Endothelial cell of umbilical vein (primary cell): ENCODE measurements around the gene KRT34.

ENCODE experiments used
- CTCF ChIP-seq, 2 donors: IDR thresholded peaks; 1 replicate in 1 of 2; 2 replicates in 1 of 2; pipeline ENCODE4 v1.5.1; 2011; ENCODE audit warnings: low read length in 2 of 2, mild to moderate bottlenecking in 2 of 2, moderate library complexity in 2 of 2, control low read depth in 1 of 2, inconsistent platforms in 1 of 2, low read depth in 1 of 2; ENCODE audit not compliant: insufficient read depth in 1 of 2; ENCODE audit errors: extremely low read depth in 1 of 2
- EZH2 ChIP-seq: IDR thresholded peaks from 2 replicates; pipeline ENCODE4 v1.6.1; 2012; ENCODE audit warnings: borderline replicate concordance, low read depth, mild to moderate bottlenecking, moderate library complexity, low read length, inconsistent platforms; ENCODE audit not compliant: severe bottlenecking
- JUN ChIP-seq: IDR thresholded peaks from 2 replicates; pipeline ENCODE4 v1.6.1; 2011; ENCODE audit warnings: borderline replicate concordance, low read depth; ENCODE audit not compliant: insufficient read length, insufficient read depth
- MAX ChIP-seq: IDR thresholded peaks from 2 replicates; pipeline ENCODE4 v1.6.1; 2011; ENCODE audit not compliant: insufficient read depth, insufficient read length
- POLR2A ChIP-seq: IDR thresholded peaks from 2 replicates; pipeline ENCODE4 v1.6.1; 2012; ENCODE audit warnings: low read depth, mild to moderate bottlenecking, control low read depth, low read length
- POLR2AphosphoS5 ChIP-seq: IDR thresholded peaks from 2 replicates; pipeline ENCODE4 v1.6.1; 2012; ENCODE audit warnings: low read depth, mild to moderate bottlenecking, control low read depth, low read length, moderate library complexity; ENCODE audit not compliant: insufficient read depth

GRCh38 chr17:41343029-41343428 lies 39.1 kb downstream of the KRT34 start:
- TF ChIP-seq POLR2AphosphoS5: no peak
- TF ChIP-seq CTCF (IDR thresholded peaks at IDR 0.05; ENCODE audit: extremely low read depth in 1 of 2, insufficient read depth in 1 of 2, low read depth in 1 of 2, low read length in 2 of 2): no peak
- no peak for TF ChIP-seq POLR2A
- TF ChIP-seq MAX: no peak
- TF ChIP-seq JUN: no peak
- no peak for TF ChIP-seq EZH2
